GM10847 (cell line): ENCODE results near the gene ZFAND3.

Experiments used
- POLR2A ChIP-seq: IDR thresholded peaks from 2 replicates; pipeline ENCODE4 v1.6.1; 2011; ENCODE audit not compliant: insufficient read length; ENCODE audit errors: extremely low read depth

ZFAND3 gene

DNA sequence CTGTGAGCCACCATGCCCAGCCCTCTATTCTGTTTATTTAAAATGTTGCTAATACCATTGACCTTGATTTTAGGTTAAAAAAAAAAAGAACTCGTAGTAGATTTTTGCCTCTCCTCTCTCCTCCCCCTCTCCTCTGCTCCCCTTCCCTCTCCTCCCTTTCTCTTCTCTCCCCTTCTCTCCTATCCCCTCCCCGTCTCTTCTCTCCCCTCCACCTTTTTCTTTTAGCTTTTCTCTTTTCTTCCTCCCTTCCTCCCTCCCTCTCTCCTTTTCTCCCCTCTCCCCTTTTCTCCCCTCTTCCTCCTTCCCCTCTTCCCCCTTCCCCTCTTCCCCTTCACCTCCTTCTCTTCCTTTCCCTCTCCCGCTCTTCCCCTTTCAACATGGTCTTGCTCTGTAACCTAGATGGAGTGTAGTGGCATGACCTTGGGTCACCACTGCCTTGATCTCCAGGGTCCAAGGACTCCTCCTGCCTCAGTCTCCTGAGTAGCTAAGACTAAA, 223.8 kb downstream of the ZFAND3 start:
- no peak for TF ChIP-seq POLR2A

GRCh38 chr6:38045701-38046305, 226.3 kb downstream of the ZFAND3 start:
- no peak for TF ChIP-seq POLR2A

- TF ChIP-seq POLR2A, result no peak
Observed at GRCh38 chr6:38047562-38047961, 228.0 kb downstream of the ZFAND3 start.

GRCh38 chr6:38051819-38052434, 232.4 kb downstream of the ZFAND3 start:
- no peak for TF ChIP-seq POLR2A

GRCh38 chr6:38054527-38055202, 235.1 kb downstream of the ZFAND3 start:
- no peak for TF ChIP-seq POLR2A

- TF ChIP-seq POLR2A, result no peak
Observed at GRCh38 chr6:38055203-38055589, 235.7 kb downstream of the ZFAND3 start.

DNA sequence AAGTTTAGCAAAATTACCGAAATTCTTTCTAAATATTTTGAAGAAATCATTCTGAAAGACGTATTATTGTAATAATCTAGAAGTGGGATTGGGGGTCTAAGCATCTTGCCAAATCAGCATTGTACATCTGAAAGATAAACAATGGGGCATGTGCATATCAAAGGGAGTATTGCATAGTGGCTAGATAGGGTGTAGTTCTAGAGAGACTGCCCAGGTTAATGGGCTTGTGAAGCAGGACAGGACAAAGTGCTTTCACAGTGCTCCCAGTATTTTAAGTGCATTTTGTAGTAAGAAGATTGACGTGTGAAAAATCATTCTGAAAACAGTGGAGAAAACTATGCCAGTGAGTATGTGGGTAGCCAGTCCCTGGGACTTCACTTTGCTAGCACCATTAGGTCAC, 236.8 kb downstream of the ZFAND3 start:
- TF ChIP-seq POLR2A, result no peak

DNA sequence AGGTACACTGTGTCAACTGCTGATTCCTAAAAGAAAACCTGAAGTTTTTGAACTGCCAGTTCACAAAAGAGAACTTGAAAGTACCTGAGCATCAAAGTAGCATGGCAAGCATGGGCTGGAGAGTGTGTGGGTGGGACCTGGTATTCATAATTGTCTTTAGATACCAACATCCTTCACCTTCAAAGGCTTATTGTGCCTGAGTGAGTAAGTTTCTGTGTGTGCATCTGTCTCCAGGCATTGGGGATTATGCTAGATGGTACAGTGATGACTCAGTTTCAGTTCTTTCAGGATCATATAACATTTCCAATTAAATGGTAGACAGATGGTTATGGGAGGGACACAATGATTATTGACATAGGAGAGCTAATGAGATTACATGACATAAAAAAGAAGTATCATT, 238.5 kb downstream of the ZFAND3 start:
- no peak for TF ChIP-seq POLR2A

- TF ChIP-seq POLR2A, result no peak
Observed at GRCh38 chr6:38062066-38062465, 242.5 kb downstream of the ZFAND3 start.

GRCh38 chr6:38063973-38064372, 244.4 kb downstream of the ZFAND3 start:
- TF ChIP-seq POLR2A, result no peak

DNA sequence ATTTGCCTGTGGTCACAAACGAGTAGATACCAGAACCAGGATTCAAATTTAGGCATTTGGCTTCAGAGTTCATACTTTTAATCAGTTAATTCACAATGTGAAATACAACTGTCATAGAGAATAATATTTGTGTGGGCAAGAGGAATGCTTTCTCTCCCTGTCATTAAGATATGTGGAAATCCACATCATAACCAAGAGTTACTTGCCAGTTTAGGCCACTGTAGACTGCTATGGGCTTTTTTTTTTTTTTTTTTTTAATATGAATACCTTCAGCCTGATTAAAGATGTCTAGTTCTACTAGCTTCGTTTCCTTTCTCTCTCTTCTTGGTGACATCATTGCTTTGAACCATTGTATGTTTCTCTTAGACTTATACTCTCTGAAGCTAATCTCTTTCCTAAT, 244.9 kb downstream of the ZFAND3 start:
- no peak for TF ChIP-seq POLR2A

DNA sequence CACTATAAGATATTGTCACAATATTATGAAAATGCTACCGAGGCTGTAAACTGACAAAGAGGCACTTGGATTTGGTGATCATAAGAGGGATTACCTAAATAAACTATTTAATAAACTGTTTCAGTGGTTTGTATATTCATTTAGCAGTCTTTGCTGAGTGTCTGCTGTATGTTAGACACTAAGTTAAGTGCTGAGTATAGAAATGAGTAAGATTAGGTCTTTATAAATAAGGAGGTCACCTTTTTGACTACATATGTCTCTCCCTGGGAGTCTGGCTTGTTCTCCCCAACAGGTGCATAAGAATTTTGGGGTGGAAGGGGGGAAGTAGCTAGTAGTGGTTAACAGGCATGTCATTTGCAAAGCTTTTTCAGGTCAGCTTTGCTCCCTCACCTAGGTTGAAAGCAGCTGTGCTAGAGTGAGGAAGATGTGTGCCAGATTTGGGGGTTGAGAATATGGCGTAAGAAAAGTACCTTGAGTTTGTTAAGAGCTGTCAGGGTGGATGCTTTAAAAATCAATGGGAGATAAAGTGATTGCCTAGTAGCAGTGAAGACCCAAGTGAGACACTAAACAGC, 246.3 kb downstream of the ZFAND3 start:
- no peak for TF ChIP-seq POLR2A

GRCh38 chr6:38067263-38067980, 247.9 kb downstream of the ZFAND3 start:
- no peak for TF ChIP-seq POLR2A

DNA sequence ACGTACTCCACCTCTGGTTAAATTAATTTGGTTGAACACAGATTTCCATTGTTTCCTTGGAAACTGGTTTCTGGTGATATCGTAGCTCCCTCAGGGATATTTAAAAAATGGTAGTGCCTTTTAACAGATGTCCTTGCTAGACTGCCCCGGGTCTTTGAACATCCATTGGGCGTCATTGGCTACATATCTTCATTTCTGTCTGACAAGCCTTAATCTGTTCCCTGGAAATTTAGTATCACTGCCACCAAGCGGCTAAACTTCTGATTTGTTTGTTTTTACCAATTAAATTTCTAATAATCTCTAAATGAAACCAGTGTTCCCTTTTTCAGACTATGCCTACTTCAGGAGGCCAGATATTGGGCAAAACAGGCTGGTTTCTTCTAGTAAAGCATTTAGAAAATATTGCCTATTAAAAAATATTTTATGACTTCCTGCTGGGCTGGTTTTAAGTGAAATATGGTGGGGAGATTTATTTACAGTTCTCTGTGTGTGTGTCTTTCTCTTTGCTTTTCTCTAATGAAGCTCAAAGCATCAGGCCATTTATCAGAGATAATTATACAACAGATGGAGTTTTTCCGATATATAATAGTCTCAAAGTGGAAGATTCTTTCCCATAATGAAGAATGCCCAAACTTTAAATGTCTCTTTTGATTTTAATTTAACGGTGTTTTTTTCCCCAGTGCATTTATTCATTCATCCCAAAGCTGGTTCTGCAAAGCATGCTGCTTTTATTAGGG, 249.5 kb downstream of the ZFAND3 start:
- TF ChIP-seq POLR2A, result no peak
